Hindlimb muscle (tissue), 1 donor: ENCODE data around the gene CR1. TPM values are rescaled to one million over a fixed set of nuclear protein-coding genes. Genes with fewer than 3 reads are reported as not detected.
"Not testable (repeated sequence)": the region's sequence is repeated elsewhere in the genome, so short reads cannot be mapped to it uniquely, and the experiment has no call there.

Experiments used
- DNase-seq: peaks from one replicate; pipeline ENCODE4 v3.0.0-alpha.2; 2013
- polyA plus RNA-seq: library from polyadenylated mRNA; unstranded; fragments of 120-200 nt; gene quantifications from one replicate; pipeline ENCODE4 v1.2.1, GENCODE V29; 2013; ENCODE audit not compliant: insufficient read length

The CR1 gene
- 0.93 TPM for polyA plus RNA-seq

- DNase-seq = no peak
Observed at GRCh38 chr1:207495801-207496792, at the start of gene CR1. Gene CR1, plus strand, starts transcription at chr1:207496157. Its CDS starts 111 bp downstream, at chr1:207496268.

DNA sequence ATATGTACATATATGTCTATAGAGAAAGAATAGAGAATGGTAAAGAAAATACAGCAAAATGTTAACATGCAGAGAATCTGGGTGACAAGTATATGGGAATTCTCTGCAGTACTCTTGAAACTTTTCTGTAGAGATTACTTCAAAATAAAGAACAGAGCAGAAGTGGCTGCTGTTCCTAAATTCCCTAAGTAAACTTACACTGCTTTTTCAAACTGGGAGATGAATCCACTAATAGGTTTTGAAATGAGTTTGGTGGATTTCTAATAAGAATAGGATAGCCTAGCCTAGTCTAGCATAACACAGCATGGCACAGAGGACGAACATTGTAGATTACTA, 42.3 kb upstream of the CR1 start:
- DNase-seq = no peak

GRCh38 chr1:207454046-207454964, 41.7 kb upstream of the CR1 start, which contains the start of gene CR2:
Gene CR2, plus strand, starts transcription at chr1:207454328. Its CDS starts 91 bp downstream, at chr1:207454419.
- peak; percentile 6 for DNase-seq

GRCh38 chr1:207455183-207455754, 40.7 kb upstream of the CR1 start:
- no peak for DNase-seq

DNA sequence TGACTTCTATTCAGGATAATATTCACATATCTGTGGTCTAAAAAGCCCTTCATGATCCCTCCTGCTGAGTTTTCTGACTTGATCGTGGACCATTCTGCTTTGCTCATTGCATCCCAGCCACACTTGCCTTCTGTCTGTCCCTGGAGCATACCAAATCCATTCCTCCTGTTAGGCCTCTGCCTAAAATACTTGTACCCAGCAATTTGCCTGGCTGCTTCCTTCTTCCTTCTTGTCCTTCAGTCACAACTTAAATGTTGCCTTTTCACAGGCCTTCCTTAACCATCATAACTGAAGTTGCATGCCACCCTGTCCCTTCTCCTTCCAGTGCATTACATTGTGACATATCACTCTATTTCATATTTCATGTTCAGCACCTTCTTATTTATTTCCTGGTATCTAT, 37.5 kb upstream of the CR1 start:
- DNase-seq = no peak

DNA sequence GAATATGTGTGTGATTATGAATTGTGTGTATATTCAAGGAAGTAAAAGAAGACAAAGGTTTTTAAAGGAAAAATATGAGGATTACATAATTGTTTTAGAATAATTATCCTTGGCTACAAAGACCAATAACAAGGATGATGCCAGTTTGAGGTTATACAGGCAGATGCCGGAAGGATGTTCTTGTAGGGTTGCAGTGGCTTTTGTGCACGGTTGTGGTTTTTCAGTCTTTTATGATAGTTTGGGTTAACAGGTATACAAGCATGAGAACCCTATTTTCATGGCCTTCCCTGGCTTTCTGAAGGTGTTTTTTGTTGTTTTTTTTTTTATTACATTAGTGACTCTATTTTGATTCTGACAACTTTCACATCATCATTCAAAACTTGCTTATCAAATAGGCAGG, 36.9 kb upstream of the CR1 start:
- no peak for DNase-seq

- no peak for DNase-seq
Observed at GRCh38 chr1:207461649-207462048, 34.3 kb upstream of the CR1 start.

GRCh38 chr1:207462535-207462934, 33.4 kb upstream of the CR1 start:
- DNase-seq = no peak

DNA sequence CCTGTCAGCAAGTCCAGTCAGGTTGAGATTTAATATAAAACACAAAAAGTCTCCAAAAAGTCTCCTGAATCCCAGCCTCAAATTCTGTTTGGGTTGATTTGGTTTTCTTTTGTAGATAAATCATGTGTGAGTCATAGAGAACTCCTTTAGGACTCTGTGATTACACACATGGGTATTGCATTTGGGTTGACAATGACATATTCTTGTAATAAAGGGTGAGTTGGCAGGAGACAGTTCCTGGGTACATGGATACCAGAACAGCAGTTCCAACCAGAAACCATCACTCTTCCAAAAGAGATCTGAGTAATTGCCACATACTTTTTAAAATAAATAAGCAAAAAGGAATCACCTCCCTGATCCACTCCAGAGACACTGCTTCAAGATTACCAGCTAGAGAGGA, 32.9 kb upstream of the CR1 start:
- DNase-seq = no peak

DNA sequence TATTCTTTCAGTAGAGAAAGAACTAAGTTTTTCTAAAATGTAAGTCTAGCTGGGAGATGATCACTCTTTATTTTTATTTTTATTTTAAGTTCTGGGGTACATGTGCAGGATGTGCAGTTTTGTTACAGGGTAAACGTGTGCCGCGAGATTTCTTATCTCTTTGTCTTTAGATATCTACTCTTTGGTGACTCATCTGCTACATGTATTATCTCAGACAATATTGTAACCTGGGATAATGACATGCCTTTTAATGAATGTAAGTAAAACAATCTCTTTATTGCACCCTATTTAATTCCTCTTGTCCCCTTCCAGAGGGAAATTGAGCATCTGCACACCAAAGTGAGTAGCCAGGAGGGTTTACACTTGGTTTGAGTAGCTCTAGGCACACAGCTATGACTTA, 32.4 kb upstream of the CR1 start:
- no peak for DNase-seq

DNA sequence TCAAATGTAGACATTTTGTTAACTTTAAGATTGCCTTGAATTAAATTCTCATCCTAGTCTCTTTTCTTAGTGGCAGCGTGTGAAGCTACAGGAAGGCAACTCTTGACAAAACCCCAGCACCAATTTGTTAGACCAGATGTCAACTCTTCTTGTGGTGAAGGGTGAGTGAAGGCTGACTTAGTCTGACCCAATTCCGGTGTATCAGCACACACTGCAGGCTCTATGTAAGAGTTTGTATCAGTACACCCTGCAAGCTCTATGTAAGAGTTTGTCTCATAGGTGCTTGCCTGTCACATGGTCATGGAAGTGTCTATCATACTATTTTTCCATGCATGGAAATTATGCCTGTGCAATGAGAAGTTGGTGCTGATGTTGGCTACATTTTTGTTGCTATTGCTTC, 25.0 kb upstream of the CR1 start:
- no peak for DNase-seq

DNA sequence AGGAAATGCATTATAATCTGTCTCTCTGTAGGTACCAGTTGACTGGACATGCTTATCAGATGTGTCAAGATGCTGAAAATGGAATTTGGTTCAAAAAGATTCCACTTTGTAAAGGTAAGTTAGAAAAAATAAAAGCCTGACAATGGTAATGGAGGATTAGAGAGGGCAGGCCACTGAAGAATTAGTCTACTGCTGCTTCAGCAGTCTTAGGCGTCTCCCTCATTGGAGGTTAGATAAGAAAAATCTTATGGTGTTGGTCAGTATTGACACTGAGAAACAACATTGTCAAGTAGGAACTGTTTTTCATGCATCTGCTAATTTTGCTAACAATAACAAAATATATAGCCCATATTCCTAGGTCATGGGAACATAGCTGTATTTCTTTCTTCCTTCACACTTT, 21.7 kb upstream of the CR1 start:
- DNase-seq = no peak

DNA sequence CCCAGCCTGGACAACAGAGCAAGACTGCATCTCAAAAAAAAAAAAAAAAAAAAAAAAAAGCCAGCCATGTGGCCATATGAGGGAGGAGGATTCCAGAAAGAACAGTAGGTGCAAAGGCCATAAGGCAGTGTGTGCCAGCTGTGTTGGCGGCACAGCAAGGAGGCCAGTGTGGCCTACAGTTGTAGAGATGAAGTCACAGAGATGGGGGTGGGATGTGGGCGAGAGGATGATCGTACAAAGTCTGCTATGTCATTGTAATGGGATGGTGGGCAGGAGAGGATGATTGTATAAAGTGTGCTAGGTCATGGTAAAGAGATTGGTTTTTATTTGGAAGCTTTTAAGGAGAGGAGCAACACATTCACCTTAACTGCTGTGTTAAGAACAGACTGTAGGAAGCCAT, 9.8 kb upstream of the CR1 start:
- DNase-seq = no peak

DNA sequence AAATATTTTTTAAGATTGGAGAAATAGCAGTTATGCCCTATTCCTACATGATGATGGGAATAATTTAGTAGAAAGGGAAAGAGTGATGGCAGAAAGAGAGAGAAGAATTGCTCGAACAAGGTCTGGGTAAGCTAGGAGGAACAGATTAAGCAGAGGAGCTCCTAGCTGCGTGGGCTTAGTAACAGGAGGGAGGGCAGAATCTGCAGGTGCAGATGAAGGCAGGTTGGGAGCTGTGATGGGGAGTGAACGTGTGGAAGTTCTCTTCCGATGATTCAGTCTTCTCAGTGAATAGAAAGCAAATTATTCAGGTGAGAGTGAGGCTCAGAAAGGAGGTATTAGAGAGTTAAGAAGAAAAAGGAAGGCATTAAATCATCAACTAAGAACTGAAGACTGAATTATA, 8.3 kb upstream of the CR1 start:
- DNase-seq = no peak

DNA sequence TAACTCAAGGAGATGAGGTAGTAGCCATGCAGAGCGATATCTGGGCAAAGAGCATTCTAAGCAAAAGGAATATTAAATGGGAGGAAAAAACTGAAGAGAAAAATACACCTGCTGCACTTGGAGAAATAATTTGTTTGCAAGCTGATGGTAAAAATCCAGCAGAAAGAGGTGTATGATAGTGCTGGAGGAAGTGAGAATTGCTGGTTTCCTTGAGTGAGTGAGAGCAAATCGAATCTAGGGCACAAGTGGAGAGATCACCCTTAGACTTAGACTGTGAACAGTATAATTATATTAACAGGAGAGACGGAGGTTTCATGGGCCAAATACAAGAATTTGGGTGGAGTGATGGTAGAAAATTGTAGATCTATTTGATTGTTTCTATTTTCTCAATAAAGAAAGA, 2.7 kb upstream of the CR1 start:
- DNase-seq = no peak

- no peak for DNase-seq
Observed at GRCh38 chr1:207494171-207494570, 1.8 kb upstream of the CR1 start.

- DNase-seq = not testable (repeated sequence)
Observed at GRCh38 chr1:207495281-207495680, 676 bp upstream of the CR1 start.

DNA sequence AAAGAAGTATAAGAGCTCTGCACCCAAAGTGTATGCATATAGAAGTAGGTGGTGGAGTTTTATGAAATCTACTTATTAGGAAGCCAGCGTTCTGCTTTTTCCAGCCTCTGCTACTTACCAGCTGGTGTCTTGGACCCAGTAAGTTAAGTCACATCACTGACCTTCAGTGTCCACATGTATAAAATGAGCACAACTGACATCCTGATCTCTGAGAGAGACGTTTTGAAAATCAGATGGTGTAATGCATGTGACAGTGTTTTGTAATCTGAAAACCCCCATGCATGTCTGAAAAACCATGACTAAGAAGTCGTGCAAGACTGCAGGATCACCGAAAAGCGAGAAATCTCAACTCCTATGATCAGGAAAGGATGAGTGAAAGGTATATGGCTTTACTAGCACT, 2.0 kb downstream of the CR1 start:
- DNase-seq = no peak

GRCh38 chr1:207499573-207499972, 3.6 kb downstream of the CR1 start:
- peak; percentile 66 for DNase-seq

GRCh38 chr1:207500306-207500705, 4.3 kb downstream of the CR1 start:
- no peak for DNase-seq

- DNase-seq = no peak
Observed at GRCh38 chr1:207501071-207501470, 5.1 kb downstream of the CR1 start.

DNA sequence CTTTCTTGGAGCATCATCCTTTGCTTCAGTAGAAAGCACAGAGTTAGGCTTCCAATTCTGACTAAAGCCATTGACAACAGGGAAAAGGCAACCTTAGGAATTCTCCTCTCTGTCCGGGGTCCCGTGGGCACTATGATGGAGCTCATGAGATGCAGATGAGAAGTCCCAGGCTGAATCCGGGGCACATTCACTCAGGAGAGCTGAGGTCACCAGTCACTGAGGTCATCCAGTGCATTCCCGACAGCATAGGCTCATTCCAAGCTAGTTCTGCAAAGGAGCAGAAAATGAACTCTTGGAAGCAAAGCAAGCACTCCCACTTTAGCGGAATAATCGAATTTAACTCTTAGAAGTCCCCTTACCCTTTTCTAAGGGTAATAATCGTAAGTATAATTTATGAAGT, 6.8 kb downstream of the CR1 start:
- no peak for DNase-seq

- no peak for DNase-seq
Observed at GRCh38 chr1:207503950-207504349, 8.0 kb downstream of the CR1 start.
